ENCODE measurements around the gene ABHD16A.

DNA sequence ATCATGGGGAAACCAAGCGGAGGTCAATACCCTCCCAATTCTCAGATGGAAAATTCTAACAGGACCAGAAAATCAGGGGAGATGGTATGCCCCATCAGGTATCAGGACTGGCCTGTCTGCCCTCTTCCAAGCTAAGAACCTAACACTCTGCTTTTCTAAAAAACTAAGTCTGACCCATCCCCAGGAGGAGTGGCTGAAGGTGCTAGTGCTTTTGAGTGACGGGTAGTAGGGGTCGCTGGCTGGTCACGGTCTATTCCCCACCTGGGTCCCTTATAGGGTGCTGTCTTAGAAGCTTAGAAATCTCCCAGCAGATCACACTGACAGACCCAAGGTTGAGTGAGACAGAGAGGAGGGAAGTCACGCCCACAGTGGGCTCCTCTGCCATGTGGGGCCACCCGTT is 9.6 kb downstream of the ABHD16A start:
- TF ChIP-seq JUND (IDR thresholded peaks at IDR 0.05): no peak
- TF ChIP-seq, protein P1, sequence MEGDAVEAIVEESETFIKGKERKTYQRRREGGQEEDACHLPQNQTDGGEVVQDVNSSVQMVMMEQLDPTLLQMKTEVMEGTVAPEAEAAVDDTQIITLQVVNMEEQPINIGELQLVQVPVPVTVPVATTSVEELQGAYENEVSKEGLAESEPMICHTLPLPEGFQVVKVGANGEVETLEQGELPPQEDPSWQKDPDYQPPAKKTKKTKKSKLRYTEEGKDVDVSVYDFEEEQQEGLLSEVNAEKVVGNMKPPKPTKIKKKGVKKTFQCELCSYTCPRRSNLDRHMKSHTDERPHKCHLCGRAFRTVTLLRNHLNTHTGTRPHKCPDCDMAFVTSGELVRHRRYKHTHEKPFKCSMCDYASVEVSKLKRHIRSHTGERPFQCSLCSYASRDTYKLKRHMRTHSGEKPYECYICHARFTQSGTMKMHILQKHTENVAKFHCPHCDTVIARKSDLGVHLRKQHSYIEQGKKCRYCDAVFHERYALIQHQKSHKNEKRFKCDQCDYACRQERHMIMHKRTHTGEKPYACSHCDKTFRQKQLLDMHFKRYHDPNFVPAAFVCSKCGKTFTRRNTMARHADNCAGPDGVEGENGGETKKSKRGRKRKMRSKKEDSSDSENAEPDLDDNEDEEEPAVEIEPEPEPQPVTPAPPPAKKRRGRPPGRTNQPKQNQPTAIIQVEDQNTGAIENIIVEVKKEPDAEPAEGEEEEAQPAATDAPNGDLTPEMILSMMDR (IDR thresholded peaks at IDR 0.05; ENCODE audit: low read depth, low read length, missing input control): no peak
- no peak for TF ChIP-seq FOXA1 (IDR thresholded peaks at IDR 0.05)
- TF ChIP-seq YY1 (IDR thresholded peaks at IDR 0.05): no peak
- TF ChIP-seq SP1 (IDR thresholded peaks at IDR 0.05): no peak

Data from liver (tissue), 3 donors.